GM19328 (cell line): Measurements from ENCODE around the gene SLC22A4.

Source experiments
- ATAC-seq: cut with Tn5 transposase; IDR thresholded peaks from one replicate; pipeline ENCODE4 v1.9.1; 2021; ENCODE audit warnings: mild to moderate bottlenecking, moderate library complexity; ENCODE audit not compliant: unreplicated experiment

SLC22A4 gene

GRCh38 chr5:132273631-132274030, 20.6 kb upstream of the SLC22A4 start:
- ATAC-seq, result no peak

DNA sequence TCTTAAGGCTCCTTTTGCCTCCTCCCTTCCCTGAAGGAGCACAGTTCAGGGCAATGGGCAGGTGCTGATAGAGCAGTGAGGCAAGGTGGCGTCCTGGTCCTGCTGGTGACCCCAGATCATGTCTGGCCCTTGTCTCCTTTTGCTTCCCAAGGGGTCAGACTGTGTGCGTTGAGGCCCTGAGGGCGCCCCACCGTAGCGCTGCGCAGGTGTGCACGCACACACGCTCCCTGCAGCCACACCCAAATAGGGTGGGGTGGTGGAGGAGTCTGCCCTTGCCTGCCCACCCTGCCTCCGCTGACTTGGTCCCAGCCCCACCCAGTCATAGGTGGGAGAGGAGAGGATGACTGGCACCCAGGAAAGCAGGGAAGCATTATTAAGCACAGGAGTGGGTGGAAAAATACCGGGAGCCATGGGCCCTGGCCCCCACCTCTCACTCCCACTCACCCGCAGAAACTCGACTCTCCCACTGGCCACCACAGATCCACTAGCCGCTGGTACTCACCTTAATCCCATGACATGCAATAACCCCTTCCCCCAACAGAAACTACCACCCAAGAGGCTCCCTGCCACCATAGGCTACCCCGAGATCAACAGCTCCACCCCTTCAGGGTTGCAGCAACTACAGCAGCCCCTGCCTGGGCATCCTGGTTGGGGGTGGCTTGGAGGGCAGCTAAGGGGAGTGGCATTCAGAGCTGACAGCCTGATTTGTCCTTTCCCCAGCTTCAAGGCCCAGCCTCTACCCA, 20.0 kb upstream of the SLC22A4 start:
- no peak for ATAC-seq

DNA sequence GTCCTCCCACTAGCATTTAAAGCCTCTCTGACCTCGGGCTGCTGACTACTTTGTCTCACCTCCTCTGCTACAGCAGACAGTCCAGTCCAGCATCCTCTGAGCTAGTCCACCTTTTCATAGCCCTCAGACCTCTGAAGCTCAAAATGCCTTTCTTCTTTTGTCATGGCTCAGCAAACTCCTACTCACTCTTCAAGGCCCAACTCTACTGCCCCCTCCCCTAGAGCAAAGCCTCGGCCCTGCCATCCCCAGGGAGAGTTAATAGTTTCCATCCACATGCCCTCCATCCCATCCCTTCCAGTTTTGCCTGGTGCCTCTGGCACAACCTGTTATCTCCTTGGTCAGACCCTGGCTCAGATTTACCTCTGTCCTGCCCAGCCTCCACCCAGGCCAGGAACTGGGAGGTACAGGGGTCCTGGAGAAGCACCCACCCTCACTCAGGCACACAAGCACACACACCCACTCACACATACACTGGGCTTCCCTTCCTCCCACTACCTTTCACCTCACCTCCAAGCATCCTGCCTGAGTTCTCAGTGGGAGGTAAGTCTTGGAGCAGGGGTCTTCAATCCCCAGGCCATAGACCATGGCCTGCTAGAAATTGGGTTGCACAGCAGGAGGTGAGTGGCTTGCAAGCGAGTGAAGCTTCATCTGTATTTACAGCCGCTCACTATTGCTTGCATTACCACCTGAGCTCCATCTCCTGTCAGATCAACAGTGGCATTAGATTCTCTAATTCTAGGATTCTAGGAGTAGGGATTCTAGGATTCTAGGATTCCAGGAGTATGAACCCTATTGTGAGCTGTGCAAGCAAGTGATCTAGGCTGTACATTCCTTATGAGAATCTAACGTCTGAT, 18.6 kb upstream of the SLC22A4 start:
- ATAC-seq, result no peak

DNA sequence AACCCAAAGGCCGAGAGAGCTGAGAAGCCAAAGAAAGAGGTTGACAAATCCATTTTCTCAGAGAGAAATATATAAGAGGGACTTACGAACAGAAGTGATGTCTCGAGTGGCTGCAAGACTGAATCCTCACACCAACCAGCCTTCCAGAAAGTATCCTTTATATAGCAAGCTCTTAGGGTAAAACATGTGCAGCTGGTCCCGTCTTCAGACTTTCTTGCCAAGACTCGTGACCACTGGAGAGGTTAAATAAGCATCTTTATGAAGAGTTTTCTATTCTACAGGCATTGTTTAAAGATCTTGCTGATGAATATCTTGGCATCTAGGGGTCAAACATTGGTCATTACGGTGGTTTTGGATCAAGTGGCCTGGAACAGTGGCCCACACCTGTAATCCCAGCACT, 16.9 kb upstream of the SLC22A4 start:
- ATAC-seq, result no peak

DNA sequence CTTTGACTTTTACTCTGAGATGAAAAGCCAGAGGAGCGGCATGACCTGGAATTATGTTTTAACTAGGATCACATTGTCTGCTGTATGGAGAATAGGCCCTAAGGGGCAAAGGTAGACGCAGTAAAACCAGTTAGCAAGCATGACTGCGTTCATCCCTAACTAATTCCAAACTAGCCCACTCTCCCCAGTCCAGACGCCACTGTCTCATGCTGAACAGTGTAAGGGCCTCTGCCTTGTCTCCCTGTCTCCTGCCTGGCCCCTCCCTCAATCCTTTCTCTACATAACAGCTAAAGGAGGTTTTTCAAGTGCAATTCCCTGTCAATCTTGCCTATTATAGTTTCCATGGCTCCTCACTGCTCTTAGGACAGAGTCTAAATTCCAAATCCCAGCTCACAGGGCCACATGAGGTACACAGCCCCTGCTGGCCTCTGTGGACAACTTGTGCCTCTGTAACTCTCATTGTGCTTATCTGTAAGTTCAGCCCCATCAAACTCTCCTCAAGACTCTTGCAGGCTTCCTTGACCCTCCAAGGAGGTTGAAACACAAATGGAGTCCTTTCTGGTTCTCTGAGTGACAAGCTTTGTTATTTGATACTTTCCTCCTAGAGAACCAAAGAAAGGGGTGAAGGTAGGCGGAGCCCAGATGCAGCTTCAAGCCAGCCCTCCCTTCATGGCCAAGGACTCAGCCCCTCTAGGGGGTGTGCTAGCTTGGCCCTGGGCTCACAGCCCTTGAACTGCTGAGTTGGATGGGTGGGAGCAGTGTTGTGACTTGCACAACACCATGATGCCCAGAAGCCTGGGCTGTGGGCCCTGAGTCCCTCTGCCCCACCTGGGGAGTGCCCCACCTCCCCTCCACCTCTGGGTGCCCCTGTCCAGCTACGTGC, 16.0 kb upstream of the SLC22A4 start:
- ATAC-seq, result no peak

DNA sequence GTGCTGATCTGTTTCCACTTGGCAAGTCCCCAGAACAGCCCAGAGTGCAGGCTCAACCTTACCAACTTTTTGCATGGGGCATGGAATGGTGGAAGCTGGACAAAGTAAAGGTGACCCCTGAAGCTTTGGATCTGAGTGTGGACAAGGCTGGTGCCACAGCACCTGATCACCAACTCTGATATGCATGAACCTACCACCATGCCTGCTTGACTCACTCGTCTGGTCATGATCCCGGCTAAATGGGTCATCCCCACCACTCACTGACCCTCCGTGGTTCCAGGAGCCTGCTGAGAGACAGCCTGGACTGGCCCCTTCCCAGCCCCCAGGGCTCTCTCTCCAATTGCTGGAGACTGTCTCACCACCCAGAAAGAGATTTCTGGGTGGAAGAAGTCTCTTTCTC, 14.4 kb upstream of the SLC22A4 start:
- ATAC-seq, result no peak

DNA sequence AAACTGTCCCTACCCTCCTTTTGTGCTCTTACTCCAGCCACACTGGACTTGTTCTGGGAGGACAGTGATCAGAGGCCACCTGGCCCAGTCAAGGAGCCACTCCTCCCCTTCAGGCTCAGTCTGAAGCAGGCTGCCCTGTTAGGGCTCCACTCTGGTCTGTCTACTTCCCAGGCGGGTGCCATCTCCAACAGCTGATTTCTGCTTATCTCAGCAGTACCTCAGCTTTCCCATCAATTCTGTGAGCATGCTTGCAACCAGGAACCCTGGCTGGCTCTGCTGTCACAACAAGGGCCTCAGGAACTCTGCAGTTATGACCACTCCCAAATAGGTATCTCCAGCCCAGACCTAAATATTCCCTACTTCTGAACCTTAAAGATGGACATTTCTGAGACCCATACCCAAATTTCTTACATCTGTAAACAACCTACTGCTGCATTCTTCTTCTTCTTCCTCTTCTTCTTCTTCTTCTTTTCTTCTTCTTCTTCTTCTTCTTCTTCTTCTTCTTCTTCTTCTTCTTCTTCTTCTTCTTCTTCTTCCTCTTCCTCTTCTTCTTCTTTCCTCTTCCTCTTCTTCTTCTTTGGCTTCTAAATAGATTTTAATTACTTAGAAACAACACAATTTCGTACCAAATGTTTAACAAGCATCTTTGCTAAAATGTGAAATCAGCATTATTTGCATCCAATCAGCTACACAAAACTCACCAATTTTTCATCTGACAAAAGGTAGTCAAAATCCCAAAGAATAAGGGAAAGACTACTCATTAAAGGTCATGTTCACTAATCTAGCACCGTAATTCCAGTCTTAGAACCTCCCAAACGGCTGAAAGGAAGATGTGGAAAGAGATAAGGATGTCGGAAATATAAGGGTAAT, 13.6 kb upstream of the SLC22A4 start:
- no peak for ATAC-seq

DNA sequence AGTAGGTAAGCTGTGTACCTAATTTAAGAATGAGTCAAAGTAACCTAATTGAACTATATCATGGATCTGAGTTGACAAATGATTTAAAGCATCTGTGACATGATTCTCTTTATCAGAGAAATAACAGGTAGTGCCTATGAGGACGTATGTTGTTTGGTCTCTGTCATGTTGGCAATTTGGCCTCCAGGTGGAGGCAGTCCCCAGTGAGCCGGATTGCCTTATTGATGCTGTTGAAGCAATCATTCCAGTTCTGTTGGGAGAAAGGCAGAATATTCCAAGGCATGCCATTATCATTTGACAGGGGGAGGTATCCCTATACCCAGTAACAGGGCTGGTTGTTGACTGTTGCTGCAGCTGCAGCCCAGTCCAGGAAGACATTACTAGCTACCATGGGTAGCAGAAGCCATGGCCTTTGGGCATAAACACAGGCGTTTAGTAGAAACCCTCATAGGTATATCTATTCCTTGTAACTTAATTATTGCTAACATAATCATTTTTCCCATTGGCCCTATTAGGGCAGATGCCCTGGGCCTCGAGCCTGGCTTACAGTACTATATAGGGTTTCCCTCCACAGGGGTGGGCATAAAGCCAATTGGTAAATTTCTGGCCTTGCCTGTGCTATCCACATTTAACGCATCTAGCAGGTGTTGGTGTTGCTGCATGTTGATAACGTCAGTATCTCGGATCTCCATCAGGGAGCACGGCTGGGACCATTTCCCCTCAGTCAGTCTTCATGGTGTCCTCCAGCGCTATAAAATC, 12.2 kb upstream of the SLC22A4 start:
- ATAC-seq, result no peak

GRCh38 chr5:132283423-132284043, 10.7 kb upstream of the SLC22A4 start:
- no peak for ATAC-seq

DNA sequence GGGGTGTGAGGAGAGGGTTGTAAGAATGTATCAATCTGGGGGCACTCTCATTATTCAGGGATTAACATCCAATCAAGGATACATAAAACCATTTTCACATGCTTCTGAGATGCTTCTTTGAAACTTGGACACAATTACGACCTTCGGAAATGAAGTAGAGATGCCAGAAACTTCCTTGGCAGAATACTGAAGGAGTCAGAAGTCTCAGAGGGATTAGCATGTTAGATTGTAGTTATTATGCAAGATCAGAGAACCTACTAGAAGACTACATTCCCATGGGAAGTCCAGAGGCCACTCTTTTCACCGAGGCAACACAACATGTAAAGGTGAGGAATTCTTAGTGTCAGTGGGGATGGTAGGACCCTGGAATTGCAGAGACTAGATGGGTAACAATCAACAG, 5.1 kb upstream of the SLC22A4 start:
- ATAC-seq, result no peak

DNA sequence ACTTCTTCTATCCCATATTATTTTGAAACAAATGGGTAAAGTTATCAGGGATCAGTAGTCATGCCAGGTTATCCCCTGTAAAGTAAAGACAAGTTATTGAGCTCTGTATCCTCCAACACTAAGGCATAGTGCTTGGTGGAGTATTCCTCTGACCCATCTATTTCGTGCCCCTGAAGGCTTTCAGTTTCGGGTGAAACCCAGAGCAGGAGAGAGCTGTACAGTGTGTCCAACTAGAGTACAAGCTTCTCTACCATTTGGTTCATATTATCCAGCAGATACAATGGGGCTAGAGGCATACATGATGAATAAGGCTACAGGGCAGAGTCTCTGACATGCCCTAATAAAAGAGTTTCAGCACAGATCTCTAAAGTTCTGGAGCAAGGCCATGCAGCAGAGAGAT, 3.2 kb upstream of the SLC22A4 start:
- no peak for ATAC-seq

GRCh38 chr5:132293066-132293991, 865 bp upstream of the SLC22A4 start:
- peak; percentile 34 for ATAC-seq

- ATAC-seq, result peak; percentile 6
Observed at GRCh38 chr5:132294728-132295504, 722 bp downstream of the SLC22A4 start.

- no peak for ATAC-seq
Observed at GRCh38 chr5:132295505-132296411, 1.6 kb downstream of the SLC22A4 start.

GRCh38 chr5:132296412-132297016, 2.3 kb downstream of the SLC22A4 start:
- no peak for ATAC-seq
